Activated CD4-positive, CD25-positive, alpha-beta regulatory T cell treated with anti-CD3 and anti-CD28 coated beads, Interleukin-2, amount 50 U/mL, for 16 hours (primary cell): ENCODE measurements around the gene ARL8A.

Source experiments
- DNase-seq: peaks from one replicate; pipeline ENCODE4 v3.0.0-alpha.2; 2020; ENCODE audit warnings: low read depth, low spot score

The ARL8A gene

DNA sequence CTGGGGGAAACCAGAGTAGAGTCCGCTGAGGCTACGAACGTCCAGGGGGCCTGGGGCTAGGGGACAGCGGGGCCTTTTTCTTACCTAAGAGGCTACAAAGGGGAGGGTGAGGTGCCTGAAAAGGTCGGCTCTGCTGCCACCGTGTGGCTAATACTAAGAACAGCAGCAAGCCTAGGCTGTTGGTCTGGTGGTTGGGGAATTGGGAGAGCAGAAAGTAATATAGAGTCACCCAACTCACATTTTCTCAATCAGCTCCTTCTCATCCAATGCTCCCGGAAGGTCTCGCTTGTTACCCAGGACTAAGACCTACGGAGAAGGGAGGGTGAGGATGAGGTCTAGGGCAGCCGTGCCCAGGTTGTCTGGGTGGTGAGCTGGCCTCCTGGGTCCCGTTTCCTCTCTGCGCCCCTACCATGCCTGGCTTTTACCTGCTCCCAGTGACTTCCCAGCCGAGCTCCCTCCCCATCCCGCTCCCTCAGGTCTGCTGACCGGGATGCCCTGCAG, 9.3 kb downstream of the ARL8A start:
- no peak for DNase-seq

DNA sequence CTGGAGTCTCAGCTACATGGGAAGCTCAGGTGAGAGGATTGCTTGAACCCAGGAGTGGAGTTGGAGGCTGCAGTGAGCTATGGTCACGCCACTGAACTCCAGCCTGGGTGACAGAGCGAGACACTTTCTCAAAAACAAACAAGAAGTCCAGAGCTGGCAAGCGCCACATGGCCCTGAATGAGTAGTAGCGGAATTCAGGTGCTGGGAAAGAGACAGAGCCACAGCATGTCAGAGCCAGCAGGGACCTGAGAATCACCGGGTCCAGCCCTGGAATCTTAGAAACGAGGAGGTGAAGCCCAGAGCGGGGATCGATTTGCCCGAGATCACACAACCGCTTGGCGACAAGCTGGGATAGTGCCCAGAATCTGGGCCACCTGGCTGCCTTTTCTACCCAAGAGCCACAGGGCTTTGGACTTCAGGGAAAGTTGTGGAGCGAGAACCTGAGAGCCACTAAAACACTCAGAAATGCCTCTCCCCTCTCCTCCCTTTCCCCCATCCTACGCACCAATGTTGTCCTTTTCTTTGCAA, 9.8 kb downstream of the ARL8A start:
- DNase-seq = no peak

DNA sequence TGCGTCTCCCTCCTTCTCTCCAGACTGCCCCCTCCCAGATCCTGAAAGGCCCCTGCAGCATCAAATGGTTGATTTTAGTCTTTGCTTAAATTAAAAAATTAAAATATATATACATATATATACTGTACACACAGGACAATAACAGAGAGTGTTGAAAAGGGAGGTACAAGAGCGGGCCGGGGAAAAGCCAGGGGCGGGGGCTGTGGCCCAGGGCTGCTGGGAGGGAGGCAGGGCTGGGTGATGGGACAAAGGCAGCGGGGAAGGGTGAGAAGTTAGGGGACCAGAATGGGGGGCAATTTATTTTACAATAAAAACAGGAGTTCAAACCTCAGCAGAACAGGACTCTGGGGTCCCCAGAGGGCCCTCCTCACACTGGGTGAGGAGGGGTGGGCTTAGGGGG, 10.5 kb downstream of the ARL8A start:
- no peak for DNase-seq

DNA sequence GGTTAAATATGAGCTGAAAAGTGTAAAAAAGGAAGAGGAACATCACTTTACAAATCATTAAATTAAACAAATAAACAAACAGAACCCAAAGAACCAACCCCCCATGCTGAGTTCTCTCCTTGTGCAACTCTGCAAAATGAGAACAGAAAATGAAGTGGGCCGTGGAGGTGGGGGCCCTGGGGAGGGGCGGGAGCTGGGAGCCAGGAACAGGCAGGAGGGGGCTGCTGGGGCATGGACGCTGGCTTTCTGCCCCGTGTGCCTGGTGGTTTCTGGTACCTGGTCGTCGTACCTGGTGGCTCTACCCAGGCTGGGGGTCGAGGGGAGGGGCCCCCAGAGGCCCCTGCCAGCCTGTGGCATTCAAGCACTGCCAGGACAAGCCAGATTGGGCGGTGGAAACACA, 11.0 kb downstream of the ARL8A start:
- DNase-seq = no peak

DNA sequence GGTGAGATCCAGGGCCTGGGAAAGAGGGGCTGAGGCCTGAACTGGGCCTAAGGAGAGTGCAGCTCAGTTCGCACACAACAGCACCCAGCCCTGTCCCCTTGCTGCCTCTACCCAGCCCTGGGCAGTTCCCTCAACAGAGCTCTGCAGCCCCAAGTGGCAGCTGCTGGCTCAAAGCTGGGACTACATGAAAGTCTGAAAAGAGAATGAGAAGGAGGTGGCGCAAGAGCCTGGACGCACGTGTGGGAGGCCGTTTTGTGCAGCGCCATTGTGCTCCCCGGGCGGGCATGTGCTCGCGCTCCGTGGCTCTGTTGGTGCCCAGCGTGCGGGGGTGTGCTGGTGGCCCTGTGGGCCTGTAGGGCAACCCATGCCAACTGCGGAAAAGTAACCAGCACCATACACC, 11.5 kb downstream of the ARL8A start:
- no peak for DNase-seq

DNA sequence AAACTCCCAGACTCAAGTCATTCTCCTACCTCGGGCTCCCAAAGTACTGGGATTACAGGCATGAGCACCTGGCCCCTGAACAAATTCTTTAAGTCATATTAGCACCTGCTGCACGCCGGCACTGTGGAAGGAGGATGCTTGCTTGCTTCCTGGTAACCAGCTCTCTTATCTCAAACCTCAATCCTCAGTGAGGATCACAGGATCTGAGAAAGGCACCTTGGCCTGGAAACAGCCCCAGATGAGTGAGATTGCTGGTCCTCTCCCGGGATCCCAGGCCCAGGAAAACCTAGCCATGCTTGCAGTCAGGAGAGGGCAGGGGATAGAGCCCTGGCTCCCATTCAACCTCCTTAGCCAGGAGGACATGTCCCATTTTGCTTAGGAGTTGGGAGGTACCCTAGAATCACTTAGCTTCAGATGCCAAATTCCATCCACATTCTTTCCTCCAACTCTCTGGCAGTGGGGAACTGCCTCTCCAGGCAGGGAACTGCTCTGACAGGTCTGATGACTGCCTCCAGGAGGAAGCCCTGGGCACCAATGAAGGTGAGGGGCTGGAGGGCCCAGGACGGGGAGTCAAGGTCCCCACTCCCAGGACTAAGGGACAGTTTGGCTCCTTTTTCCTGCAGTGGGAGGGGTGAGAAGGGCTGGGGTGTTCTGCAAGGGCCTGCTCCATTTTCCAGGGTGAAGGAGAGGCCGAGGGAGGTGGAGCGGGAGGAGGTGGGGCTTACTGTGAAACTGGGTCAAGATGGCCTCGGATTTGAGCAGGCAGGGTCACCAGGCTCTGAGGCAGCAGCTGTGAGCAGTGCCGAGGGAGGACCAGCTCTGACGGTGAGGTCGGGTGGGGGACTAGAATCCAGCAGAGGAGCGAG, 12.3 kb downstream of the ARL8A start:
- no peak for DNase-seq

DNA sequence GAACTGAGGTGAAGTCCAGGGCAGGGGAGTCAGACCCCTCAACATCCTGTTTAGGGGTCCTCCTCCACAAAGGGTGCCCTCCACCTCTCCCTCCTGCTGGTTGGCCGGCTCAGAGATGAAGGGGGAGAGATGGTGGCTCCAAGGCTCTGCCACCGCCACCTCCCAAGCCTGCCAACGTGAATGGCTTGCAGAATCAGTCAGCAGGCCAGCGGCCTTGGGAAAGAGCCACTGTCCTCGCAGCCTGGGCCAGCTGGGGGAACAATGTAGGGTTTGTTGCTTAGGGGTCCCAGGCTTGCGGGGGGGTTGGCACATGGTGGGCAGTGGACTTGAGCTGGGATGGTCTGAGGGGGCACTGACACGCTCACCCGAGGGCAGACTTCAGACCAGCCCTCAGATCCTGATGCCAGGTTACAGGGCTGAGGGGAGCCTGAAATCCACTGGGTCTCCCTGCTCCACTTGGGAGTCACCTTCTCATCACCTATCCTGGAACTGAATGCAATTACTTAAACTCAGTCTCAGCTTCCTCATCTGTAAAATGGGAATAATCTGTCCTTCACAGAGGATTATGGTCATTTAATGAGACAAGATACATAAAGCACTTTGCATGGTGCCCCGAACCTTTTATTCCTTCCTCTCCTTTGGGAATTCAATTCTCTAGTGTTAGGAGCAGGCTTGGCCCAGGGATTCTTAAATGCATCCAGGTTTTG, 13.6 kb downstream of the ARL8A start:
- DNase-seq = no peak

DNA sequence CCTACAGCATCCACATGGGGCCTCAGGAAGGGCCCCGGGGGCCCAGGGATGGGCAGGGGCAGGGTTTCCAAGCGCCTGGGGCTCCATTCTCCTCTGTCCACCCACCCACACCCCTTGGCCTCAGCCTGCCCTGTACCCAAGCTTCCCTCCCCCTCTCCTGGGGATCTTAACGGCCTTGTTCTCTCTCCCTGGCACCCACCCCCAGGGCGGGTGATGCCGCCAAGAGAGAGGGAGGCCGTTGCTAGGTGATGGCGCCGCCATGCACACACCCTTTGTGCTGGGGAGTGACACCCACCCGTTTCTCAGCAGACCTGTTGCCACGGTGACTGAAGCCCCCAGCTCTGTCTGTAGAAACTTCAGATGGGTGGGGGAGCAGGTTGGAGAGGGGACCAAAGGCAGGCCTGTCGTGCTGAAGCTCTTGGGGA, 14.2 kb downstream of the ARL8A start:
- DNase-seq = no peak

DNA sequence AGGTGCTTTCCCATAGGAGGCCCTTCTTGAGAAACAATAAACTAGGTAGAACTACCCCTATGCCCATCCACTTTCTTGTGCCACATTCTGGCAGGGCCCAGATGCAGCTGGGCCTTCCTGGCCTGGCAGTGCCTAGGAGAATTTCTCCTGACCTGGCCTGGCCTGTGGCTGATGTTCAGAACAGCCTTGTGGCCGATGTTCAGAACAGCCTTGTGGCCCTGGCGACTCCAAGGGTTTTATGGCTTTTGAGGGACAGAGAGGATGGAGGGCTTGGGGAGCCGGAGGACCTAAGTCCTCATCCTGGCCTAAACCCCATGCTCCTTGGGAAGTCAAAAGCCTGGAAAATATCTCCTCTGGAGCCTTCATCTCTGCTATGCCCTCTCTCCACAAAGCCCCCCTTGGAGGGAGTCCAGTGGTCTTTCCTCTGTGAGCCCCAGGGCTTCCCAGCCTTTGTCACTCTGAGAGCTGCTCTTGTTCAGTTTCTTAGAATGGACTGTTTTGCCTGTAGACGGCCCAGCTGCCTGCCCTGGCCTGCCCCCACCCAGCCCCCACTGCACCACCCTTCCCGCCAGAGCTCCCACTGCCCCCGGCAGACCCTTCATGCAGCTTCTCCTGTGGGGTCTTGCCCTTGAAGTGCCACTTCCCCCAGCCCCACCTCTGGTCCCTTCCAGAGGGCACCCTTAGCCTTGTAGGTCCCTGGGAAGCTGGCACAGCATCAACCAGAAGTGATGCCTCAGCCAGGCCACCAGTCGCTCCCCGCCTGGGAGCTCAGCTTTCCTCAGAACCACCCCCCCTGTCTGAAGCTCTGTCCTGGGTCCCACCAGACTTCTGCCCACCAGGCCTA, 14.9 kb downstream of the ARL8A start:
- DNase-seq = no peak

DNA sequence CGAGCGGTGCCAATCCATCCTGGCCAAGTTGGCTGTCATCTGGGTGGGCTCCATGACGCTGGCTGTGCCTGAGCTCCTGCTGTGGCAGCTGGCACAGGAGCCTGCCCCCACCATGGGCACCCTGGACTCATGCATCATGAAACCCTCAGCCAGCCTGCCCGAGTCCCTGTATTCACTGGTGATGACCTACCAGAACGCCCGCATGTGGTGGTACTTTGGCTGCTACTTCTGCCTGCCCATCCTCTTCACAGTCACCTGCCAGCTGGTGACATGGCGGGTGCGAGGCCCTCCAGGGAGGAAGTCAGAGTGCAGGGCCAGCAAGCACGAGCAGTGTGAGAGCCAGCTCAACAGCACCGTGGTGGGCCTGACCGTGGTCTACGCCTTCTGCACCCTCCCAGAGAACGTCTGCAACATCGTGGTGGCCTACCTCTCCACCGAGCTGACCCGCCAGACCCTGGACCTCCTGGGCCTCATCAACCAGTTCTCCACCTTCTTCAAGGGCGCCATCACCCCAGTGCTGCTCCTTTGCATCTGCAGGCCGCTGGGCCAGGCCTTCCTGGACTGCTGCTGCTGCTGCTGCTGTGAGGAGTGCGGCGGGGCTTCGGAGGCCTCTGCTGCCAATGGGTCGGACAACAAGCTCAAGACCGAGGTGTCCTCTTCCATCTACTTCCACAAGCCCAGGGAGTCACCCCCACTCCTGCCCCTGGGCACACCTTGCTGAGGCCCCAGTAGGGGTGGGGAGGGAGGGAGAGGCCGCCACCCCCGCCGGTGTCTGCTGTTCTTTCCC, 16.5 kb downstream of the ARL8A start:
- DNase-seq = no peak

DNA sequence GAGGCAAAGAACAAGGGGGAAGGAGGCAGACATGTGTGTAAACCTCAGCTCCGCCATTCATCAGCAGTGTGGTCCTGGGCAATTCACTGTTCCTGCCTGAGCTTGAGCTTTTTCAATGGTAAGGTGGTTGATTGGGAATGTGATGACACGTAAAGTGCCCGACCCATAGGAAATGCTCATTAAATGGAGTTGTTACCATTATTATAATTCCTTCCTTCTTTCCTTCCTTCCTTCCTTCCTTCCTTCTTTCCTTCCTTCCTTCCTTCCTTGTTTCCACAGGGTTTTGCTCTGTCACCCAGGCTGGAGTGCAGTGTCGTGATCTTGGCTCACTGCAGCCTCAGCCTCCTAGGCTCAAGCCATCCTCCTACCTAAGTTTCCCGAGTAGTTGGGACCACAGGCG, 17.5 kb downstream of the ARL8A start:
- no peak for DNase-seq

DNA sequence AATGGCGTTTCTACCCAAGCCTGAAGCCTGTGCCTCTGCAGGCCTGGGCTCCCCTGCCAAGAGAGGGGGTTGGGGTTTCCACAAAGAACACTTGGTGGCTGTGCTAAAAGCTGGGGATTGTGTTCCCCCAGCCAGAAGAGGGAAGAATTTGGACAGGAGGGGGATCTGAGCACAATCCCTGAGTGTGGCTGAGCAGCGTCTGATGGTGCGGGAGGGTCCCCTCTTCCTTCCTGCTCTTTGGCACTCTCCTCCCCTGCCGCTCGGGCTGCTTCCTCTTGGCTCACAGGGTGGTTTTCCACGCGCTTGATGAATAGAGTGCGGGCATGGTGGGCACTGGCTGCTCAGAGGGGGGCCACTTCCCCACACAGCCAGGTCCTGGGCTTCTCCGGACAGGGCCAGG, 18.1 kb downstream of the ARL8A start:
- DNase-seq = no peak

DNA sequence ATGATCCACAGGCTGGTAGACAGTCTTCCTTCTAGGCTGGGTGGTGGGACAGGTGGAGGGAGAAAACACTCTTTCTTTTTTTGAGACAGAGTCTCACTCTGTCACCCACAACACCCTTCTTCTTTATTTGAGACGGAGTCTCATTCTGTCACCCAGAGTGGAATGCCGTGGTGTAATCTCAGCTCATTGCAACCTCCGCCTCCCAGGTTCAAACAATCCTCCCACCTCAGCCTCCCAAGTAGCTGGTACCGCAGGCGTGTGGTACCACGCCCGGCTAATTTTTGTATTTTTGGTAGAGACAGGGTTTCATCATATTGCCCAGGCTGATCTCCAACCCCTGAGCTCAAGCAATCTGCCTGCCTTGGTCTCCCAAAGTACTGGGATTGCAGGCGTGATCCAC, 18.9 kb downstream of the ARL8A start:
- no peak for DNase-seq

DNA sequence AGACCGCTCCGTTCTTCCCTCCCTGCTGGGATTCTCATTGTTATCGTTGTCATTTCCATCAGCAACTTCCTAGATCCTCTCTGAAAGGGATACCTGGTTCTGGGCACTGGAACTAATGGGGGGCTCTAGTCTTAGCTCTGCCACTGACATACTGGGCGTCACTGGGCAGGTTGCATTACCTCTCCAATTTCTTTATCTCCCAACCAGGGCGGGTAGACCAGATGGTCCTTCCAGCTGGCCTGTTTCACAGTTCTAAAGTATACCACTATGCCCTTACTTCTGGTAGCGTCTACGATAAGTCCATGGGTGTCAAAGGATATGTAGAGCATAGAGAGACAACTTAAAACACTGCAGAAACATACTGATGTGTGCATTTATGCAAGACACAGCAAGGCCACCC, 20.4 kb downstream of the ARL8A start:
- no peak for DNase-seq

DNA sequence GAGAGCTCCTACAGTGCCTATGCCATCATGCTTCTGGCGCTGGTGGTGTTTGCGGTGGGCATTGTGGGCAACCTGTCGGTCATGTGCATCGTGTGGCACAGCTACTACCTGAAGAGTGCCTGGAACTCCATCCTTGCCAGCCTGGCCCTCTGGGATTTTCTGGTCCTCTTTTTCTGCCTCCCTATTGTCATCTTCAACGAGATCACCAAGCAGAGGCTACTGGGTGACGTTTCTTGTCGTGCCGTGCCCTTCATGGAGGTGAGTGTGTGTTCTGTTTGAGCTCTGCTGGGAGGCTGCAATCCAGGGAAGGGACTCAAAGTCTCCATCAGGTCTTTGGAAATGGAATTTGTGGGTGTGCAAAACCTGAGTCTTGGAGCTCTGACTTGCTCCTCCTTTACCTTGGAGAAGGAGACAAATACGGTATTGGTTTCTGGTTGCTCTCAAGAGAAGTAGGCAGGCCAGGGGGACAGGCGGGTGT, 21.2 kb downstream of the ARL8A start:
- no peak for DNase-seq

DNA sequence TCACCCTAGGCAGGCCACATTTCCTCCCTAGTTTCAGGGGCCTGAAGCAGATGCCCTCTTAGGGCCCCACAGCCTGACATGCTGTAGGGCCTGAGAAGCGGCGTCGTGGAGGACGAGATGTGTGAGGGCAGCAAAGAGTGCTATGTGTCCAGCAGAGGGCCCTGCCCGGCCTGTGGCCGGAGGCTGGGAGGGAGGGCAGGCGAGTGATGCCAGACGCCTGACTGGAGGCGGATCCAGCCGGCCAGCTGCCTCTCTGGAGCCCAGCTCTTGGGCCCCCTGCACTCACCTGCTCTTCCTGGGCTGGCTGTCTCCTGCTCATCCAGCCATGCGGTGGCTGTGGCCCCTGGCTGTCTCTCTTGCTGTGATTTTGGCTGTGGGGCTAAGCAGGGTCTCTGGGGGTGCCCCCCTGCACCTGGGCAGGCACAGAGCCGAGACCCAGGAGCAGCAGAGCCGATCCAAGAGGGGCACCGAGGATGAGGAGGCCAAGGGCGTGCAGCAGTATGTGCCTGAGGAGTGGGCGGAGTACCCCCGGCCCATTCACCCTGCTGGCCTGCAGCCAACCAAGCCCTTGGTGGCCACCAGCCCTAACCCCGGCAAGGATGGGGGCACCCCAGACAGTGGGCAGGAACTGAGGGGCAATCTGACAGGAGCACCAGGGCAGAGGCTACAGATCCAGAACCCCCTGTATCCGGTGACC, 21.8 kb downstream of the ARL8A start, which contains the start of gene GPR37L1:
Gene GPR37L1 (plus strand): TSS at position 279 of the 697 bp plus-strand sequence. CDS start 47 bp downstream, at position 326.
- no peak for DNase-seq

DNA sequence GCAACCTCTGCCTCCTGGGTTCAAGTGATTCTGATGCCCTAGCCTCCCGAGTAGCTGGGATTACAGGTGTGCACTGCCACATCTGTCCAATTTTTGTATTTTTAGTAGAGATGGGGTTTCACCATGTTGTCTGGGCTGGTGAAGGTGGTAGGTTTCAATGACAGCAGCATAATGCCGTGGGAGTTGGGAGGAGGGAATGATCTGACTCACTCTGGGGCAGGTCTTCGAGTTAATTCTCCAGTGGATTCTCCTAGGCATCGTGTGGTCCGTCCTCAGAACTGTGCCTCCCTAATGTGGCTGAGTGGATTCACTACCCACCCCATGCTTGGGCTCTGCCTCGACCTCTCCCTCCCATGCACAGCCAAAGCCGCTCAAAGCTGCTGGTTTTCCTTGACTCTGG, 23.5 kb downstream of the ARL8A start:
- no peak for DNase-seq

DNA sequence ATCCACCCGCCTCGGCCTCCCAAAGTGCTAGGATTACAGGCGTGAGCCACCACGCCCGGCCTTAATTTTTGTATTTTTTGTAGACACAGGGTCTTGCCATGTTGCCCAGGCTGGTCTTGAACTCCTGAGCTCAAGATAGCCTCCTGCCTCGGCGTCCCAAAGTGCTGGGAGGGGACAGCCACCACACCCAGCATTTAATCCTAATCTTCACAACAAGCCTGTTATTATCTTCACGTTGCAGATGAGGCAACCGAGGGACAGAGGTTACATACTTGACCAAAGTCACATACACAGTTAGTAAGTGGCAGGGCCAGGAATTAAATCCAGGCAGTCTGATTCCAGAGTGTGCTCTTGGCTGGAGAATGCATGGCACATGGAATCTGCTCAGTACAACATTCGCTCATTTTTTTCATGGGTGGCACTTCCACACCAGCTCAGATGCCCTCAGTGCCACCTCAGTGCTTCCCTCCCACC, 26.6 kb downstream of the ARL8A start:
- no peak for DNase-seq

DNA sequence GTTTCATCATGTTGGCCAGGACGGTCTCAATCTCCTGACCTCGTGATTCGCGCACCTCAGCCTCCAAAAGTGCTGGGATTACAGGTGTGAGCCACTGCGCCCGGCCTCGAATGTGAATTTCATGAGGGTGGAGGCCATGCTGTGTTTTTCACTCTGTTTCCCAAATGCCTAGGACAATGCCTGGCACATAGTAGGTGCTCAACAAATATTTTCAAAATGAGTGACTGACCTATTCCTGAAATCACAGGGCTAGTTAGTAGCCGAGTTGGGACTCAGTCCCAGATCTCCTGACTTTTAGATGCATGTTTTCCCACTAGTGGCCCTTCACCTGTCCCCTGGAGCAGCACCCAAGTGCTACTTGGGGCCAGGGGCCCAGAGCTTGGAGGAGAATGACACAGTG, 28.2 kb downstream of the ARL8A start:
- no peak for DNase-seq
